B cell (primary cell): ENCODE measurements around the gene ARHGAP15. TPM values are rescaled to one million over a fixed set of nuclear protein-coding genes. Genes with fewer than 3 reads are reported as not detected.

Experiments used
- ATAC-seq: fragments of 200-7000 bp; cut with Tn5 transposase; one replicate; pipeline ENCODE4 v1.10.0; 2021; ENCODE audit warnings: low read depth, mild to moderate bottlenecking, moderate number of reproducible peaks, moderate library complexity
- CTCF ChIA-PET: fragments of 350-600 bp; sonication (Branson Sonifier 250); formaldehyde crosslinking; loops from one replicate; lab custom pipeline; 2021; ENCODE audit warnings: antibody characterized with exemption, inconsistent platforms; lab: Charles Lee
- POLR2A ChIA-PET: fragments of 350-600 bp; sonication (Branson Sonifier 250); formaldehyde crosslinking; loops from one replicate; lab custom pipeline; 2021; ENCODE audit warnings: antibody characterized with exemption; lab: Charles Lee
- DNase-seq: peaks from one replicate; pipeline ENCODE4 v3.0.0; 2013
- H2AFZ ChIP-seq: 2 replicates; pipeline ENCODE4 v1.6.1; 2012; ENCODE audit warnings: mild to moderate bottlenecking, low read depth, low read length; ENCODE audit not compliant: insufficient read depth, poor library complexity, severe bottlenecking
- H3K27ac ChIP-seq, 2 donors: 1 replicate in 1 of 2; 2 replicates in 1 of 2; pipeline ENCODE4 v1.5.1; 2012 to 2013; ENCODE audit warnings: low read length in 2 of 2, mild to moderate bottlenecking in 2 of 2, moderate library complexity in 1 of 2
- H3K27me3 ChIP-seq, 4 experiments: fragments of 200-600 bp in 1 of 4; sonication (generic) in 1 of 4; replicated peaks in 1 of 4; 1 replicate in 2 of 4; 2 replicates in 2 of 4; pipeline versions ENCODE4 v1.6.1 to v1.7.0; 2013 to 2016; ENCODE audit warnings: low read length in 3 of 4, mild to moderate bottlenecking in 2 of 4, mixed read lengths in 1 of 4, moderate library complexity in 1 of 4; ENCODE audit not compliant: insufficient read depth in 4 of 4, control insufficient read depth in 3 of 4; ENCODE audit errors: control extremely low read depth in 1 of 4
- H3K36me3 ChIP-seq, 2 experiments: replicated peaks in 1 of 2; 1 replicate in 1 of 2; 2 replicates in 1 of 2; pipeline versions ENCODE4 v1.6.1 to v1.7.1; 2013; ENCODE audit warnings: low read length in 1 of 2; ENCODE audit not compliant: insufficient read depth in 2 of 2, control insufficient read depth in 1 of 2; ENCODE audit errors: control extremely low read depth in 1 of 2, extremely low read depth in 1 of 2
- H3K4me1 ChIP-seq, 2 donors: fragments of 200-600 bp in 1 of 2; sonication (generic) in 1 of 2; 1 replicate in 1 of 2; 2 replicates in 1 of 2; pipeline versions ENCODE4 v1.5.1 to v1.6.1; 2013 to 2017; ENCODE audit warnings: low read length in 2 of 2; ENCODE audit not compliant: control insufficient read depth in 2 of 2, insufficient read depth in 2 of 2
- H3K4me2 ChIP-seq: replicated peaks from 2 replicates; pipeline ENCODE3; 2012; ENCODE audit warnings: mild to moderate bottlenecking, low read depth, low read length; ENCODE audit not compliant: poor library complexity, severe bottlenecking
- H3K4me3 ChIP-seq, 5 experiments: fragments of 200-600 bp in 1 of 5; sonication (generic) in 1 of 5; 1 replicate in 3 of 5; 2 replicates in 2 of 5; pipeline versions ENCODE4 v1.5.1 to v1.7.0; 2011 to 2016; ENCODE audit warnings: low read length in 4 of 5, mild to moderate bottlenecking in 4 of 5, low read depth in 2 of 5, control low read depth in 1 of 5, moderate library complexity in 1 of 5; ENCODE audit not compliant: insufficient read depth in 1 of 5; ENCODE audit errors: control extremely low read depth in 1 of 5, extremely low read depth in 1 of 5
- H3K79me2 ChIP-seq: fragments of 200-600 bp; sonication (generic); one replicate; pipeline ENCODE4 v1.6.0; 2016; ENCODE audit warnings: low read length; ENCODE audit not compliant: control insufficient read depth, insufficient read depth
- H3K9ac ChIP-seq: fragments of 200-600 bp; sonication (generic); 2 replicates; pipeline ENCODE4 v1.6.1; 2017; ENCODE audit warnings: mild to moderate bottlenecking, low read length, moderate library complexity
- H3K9me3 ChIP-seq, 3 donors: one replicate each; pipeline versions ENCODE4 v1.6.1 to v1.7.1; 2013; ENCODE audit warnings: low read length in 2 of 3; ENCODE audit not compliant: control insufficient read depth in 2 of 3, insufficient read depth in 1 of 3; ENCODE audit errors: control extremely low read depth in 1 of 3
- H4K20me1 ChIP-seq: 2 replicates; pipeline ENCODE4 v1.6.0; 2012; ENCODE audit warnings: mild to moderate bottlenecking, low read length; ENCODE audit not compliant: insufficient read depth, control insufficient read depth, poor library complexity, severe bottlenecking
- H3K27ac Mint-ChIP-seq: one replicate; pipeline ENCODE4 v1.8.0; 2021; ENCODE audit warnings: mixed read lengths
- H3K27me3 Mint-ChIP-seq: one replicate; pipeline ENCODE4 v1.8.0; 2021; ENCODE audit warnings: mixed read lengths
- H3K4me1 Mint-ChIP-seq: one replicate; pipeline ENCODE4 v1.8.0; 2021; ENCODE audit warnings: mixed read lengths
- H3K4me3 Mint-ChIP-seq: one replicate; pipeline ENCODE4 v1.8.0; 2021; ENCODE audit warnings: mixed read lengths
- H3K9me3 Mint-ChIP-seq: one replicate; pipeline ENCODE4 v1.8.0; 2022; ENCODE audit warnings: mixed read lengths; ENCODE audit not compliant: insufficient read depth
- CTCF ChIP-seq: fragments of 200-600 bp; IDR thresholded peaks from one replicate; pipeline ENCODE4 v1.8.0; 2022; ENCODE audit warnings: antibody characterized with exemption, mild to moderate bottlenecking
- EZH2 ChIP-seq: IDR thresholded peaks from 2 replicates; pipeline ENCODE4 v1.6.1; 2012; ENCODE audit warnings: borderline replicate concordance, low read depth, mild to moderate bottlenecking, moderate library complexity, low read length; ENCODE audit not compliant: insufficient read depth, poor library complexity, severe bottlenecking
- WGBS: methylation state at CpG from one replicate; pipeline ENCODE4 v1.1.5; 2013; ENCODE audit warnings: missing lambda C conversion rate; ENCODE audit not compliant: insufficient coverage; 5-methylcytosine and 5-hydroxymethylcytosine counted together
- intact Hi-C: fragments of 100-400 bp; cut with micrococcal nuclease; formaldehyde crosslinking; loops from one replicate; pipeline ENCODE4 v1.10.0; 2022
- polyA plus RNA-seq: library from polyadenylated mRNA; depleted of rRNA; stranded (reverse); fragments of >200 nt; gene quantifications from 2 replicates; pipeline ENCODE4 v1.2.3, GENCODE V29; 2012
- total RNA-seq, 2 donors: library from RNA; stranded (reverse); fragments of 120-200 nt in 1 of 2; gene quantifications; 1 replicate in 1 of 2; 2 replicates in 1 of 2; pipeline versions ENCODE4 v1.2.3 to v1.2.4, GENCODE V29; 2013 to 2022

ARHGAP15 gene
- total and polyA plus RNA-seq, 2 donors (not counting 1 experiment from before 2014, with no cell fraction given) = 58.6 to 187 TPM

- Histone ChIP-seq H3K9me3 (no peaks in the 10 kb centered on the region), H3K4me3 (no peak overlapping the region), H3K79me2 (no peaks in the 10 kb centered on the region), H3K4me1 (no peaks in the 10 kb centered on the region), H3K4me2 (no peak overlapping the region), H3K27me3 (no peaks in the 10 kb centered on the region), H2AFZ (no peak overlapping the region), H3K9ac (no peak overlapping the region), H3K27ac (no peak overlapping the region), H4K20me1 (no peaks in the 10 kb centered on the region), H3K36me3 (peaks cover 0 to 44% of the 10 kb centered on the region in 2 experiments)
- TF ChIP-seq EZH2 (no peak), CTCF (no peak)
- no peak overlapping the region for H3K27ac Mint-ChIP-seq
- no peak for DNase-seq
- 100% methylated on average over 5 of the region's 5 CpGs for WGBS
- POLR2A ChIA-PET = no interaction called here
- CTCF ChIA-PET = no interaction called here
- H3K4me3 Mint-ChIP-seq = no peak overlapping the region
- no peaks in the 10 kb centered on the region for H3K27me3 Mint-ChIP-seq
- no peaks in the 10 kb centered on the region for H3K4me1 Mint-ChIP-seq
- intact Hi-C loops = no loop called here
- no peak for ATAC-seq
- H3K9me3 Mint-ChIP-seq = no peaks in the 10 kb centered on the region
These were observed 611.2 kb downstream of the ARHGAP15 start for GRCh38 chr2:143740431-143740830.

GRCh38 chr2:143741205-143741604 is 612.0 kb downstream of the ARHGAP15 start:
- H2AFZ ChIP-seq = no peak overlapping the region
- H3K4me2 ChIP-seq = no peak overlapping the region
- Mint-ChIP-seq H3K27ac (no peak overlapping the region), H3K4me3 (no peak overlapping the region), H3K4me1 (no peaks in the 10 kb centered on the region), H3K27me3 (no peaks in the 10 kb centered on the region), H3K9me3 (no peaks in the 10 kb centered on the region)
- TF ChIP-seq CTCF (no peak), EZH2 (no peak)
- intact Hi-C loops = no loop called here
- ChIA-PET CTCF (no interaction called here), POLR2A (no interaction called here)
- H3K4me3 ChIP-seq = no peak overlapping the region
- no peaks in the 10 kb centered on the region for H3K79me2 ChIP-seq
- ATAC-seq (no peak), DNase-seq (no peak)
- no peak overlapping the region for H3K9ac ChIP-seq
- no peaks in the 10 kb centered on the region for H4K20me1 ChIP-seq
- H3K36me3 ChIP-seq = peaks cover 0 to 48% of the 10 kb centered on the region in 2 experiments
- no peak overlapping the region for H3K27ac ChIP-seq
- H3K9me3 ChIP-seq = no peaks in the 10 kb centered on the region
- H3K27me3 ChIP-seq = no peaks in the 10 kb centered on the region
- H3K4me1 ChIP-seq = no peaks in the 10 kb centered on the region
